WTC11 (cell line): Measurements from ENCODE around the gene BCL2L11. TPM values are rescaled to one million over a fixed set of nuclear protein-coding genes. Genes with fewer than 3 reads are reported as not detected.

Experiments used
- ATAC-seq: fragments of 200-7000 bp; cut with Tn5 transposase; 2 replicates; pipeline ENCODE4 v1.10.0; 2021; ENCODE audit warnings: mild to moderate bottlenecking, moderate library complexity
- CTCF ChIA-PET: fragments of 300-600 bp; sonication (Branson Sonifier 250); formaldehyde crosslinking; loops from one replicate; lab custom pipeline; 2021; ENCODE audit warnings: antibody characterized with exemption; lab: Charles Lee
- POLR2A ChIA-PET: fragments of 350-600 bp; sonication (Branson Sonifier 250); formaldehyde crosslinking; loops from one replicate; lab custom pipeline; 2021; ENCODE audit warnings: antibody characterized with exemption; lab: Charles Lee
- DNase-seq: peaks from one replicate; pipeline ENCODE4 v3.0.0; 2021; ENCODE audit warnings: low spot score
- H3K27ac Mint-ChIP-seq: 2 replicates; pipeline ENCODE4 v1.8.0; 2021; ENCODE audit warnings: mixed read lengths
- H3K27me3 Mint-ChIP-seq: 2 replicates; pipeline ENCODE4 v1.8.0; 2021; ENCODE audit warnings: low read depth, mild to moderate bottlenecking, moderate library complexity, mixed read lengths
- H3K36me3 Mint-ChIP-seq: 2 replicates; pipeline ENCODE4 v1.8.0; 2021; ENCODE audit warnings: mixed read lengths
- H3K4me1 Mint-ChIP-seq: 2 replicates; pipeline ENCODE4 v1.8.0; 2022; ENCODE audit warnings: mixed read lengths
- H3K4me3 Mint-ChIP-seq: 2 replicates; pipeline ENCODE4 v1.8.0; 2021; ENCODE audit warnings: mild to moderate bottlenecking, moderate library complexity, mixed read lengths
- H3K9me3 Mint-ChIP-seq: 2 replicates; pipeline ENCODE4 v1.8.0; 2021; ENCODE audit warnings: mixed read lengths
- AFF4 ChIP-seq: sonication (generic); formaldehyde crosslinking; IDR thresholded peaks from 2 replicates; pipeline ENCODE4 v1.8.1; 2023; ENCODE audit warnings: mild to moderate bottlenecking, missing genetic modification reagents, borderline replicate concordance
- ATF3 ChIP-seq: sonication (generic); formaldehyde crosslinking; conservative IDR thresholded peaks from 2 replicates; pipeline ENCODE4 v1.8.1; 2022; ENCODE audit warnings: mild to moderate bottlenecking, missing genetic modification reagents
- CBFB ChIP-seq: sonication (generic); formaldehyde crosslinking; IDR thresholded peaks from 2 replicates; pipeline ENCODE4 v1.8.1; 2022; ENCODE audit warnings: mild to moderate bottlenecking, low read depth, missing genetic modification reagents
- ELF4 ChIP-seq: sonication (generic); formaldehyde crosslinking; IDR thresholded peaks from 2 replicates; pipeline ENCODE4 v1.8.1; 2022; ENCODE audit warnings: low read depth, mild to moderate bottlenecking, moderate library complexity, missing genetic modification reagents
- ERG ChIP-seq: fragments of 250-450 bp; sonication (Bioruptor Pico); IDR thresholded peaks from 2 replicates; pipeline ENCODE4 v1.8.0; 2021; ENCODE audit warnings: mild to moderate bottlenecking
- FOXJ3 ChIP-seq: sonication (generic); formaldehyde crosslinking; IDR thresholded peaks from 2 replicates; pipeline ENCODE4 v1.9.0; 2021; ENCODE audit warnings: missing genetic modification reagents, mild to moderate bottlenecking, borderline replicate concordance
- FOXP4 ChIP-seq: sonication (generic); formaldehyde crosslinking; IDR thresholded peaks from 2 replicates; pipeline ENCODE4 v1.8.0; 2022; ENCODE audit warnings: mild to moderate bottlenecking, missing genetic modification reagents
- IRF2 ChIP-seq: sonication (generic); formaldehyde crosslinking; IDR thresholded peaks from 2 replicates; pipeline ENCODE4 v1.8.0; 2022; ENCODE audit warnings: low read depth, missing genetic modification reagents, borderline replicate concordance
- KAT7 ChIP-seq: sonication (generic); formaldehyde crosslinking; IDR thresholded peaks from 2 replicates; pipeline ENCODE4 v1.8.1; 2023; ENCODE audit warnings: missing genetic modification reagents, mild to moderate bottlenecking, borderline replicate concordance
- MXD4 ChIP-seq: fragments of 250-450 bp; sonication (Bioruptor Pico); IDR thresholded peaks from 2 replicates; pipeline ENCODE4 v1.8.0; 2021; ENCODE audit warnings: mild to moderate bottlenecking, moderate library complexity, borderline replicate concordance
- NR3C1 ChIP-seq: sonication (generic); formaldehyde crosslinking; conservative IDR thresholded peaks from 2 replicates; pipeline ENCODE4 v1.8.1; 2023; ENCODE audit warnings: low read depth, mild to moderate bottlenecking, missing genetic modification reagents
- USF1 ChIP-seq: sonication (generic); formaldehyde crosslinking; IDR thresholded peaks from 2 replicates; pipeline ENCODE4 v1.8.0; 2022; ENCODE audit warnings: mild to moderate bottlenecking, missing genetic modification reagents
- ZBTB21 ChIP-seq: sonication (generic); formaldehyde crosslinking; IDR thresholded peaks from 2 replicates; pipeline ENCODE4 v1.8.1; 2023; ENCODE audit warnings: mild to moderate bottlenecking, missing genetic modification reagents, borderline replicate concordance
- ZNF219 ChIP-seq: sonication (generic); formaldehyde crosslinking; IDR thresholded peaks from 2 replicates; pipeline ENCODE4 v1.8.0; 2023; ENCODE audit warnings: missing genetic modification reagents, mild to moderate bottlenecking, borderline replicate concordance
- ZNF263 ChIP-seq: sonication (generic); formaldehyde crosslinking; IDR thresholded peaks from 2 replicates; pipeline ENCODE4 v1.8.1; 2022; ENCODE audit warnings: low read depth, mild to moderate bottlenecking, moderate library complexity, missing genetic modification reagents
- ZNF317 ChIP-seq: sonication (generic); formaldehyde crosslinking; IDR thresholded peaks from 2 replicates; pipeline ENCODE4 v1.8.1; 2023; ENCODE audit warnings: low read depth, mild to moderate bottlenecking, moderate library complexity, missing genetic modification reagents, borderline replicate concordance
- ZNF423 ChIP-seq: fragments of 250-450 bp; sonication (Bioruptor Pico); IDR thresholded peaks from 2 replicates; pipeline ENCODE4 v2.1.2; 2022; ENCODE audit warnings: mild to moderate bottlenecking, moderate library complexity
- ZNF425 ChIP-seq: fragments of 250-450 bp; sonication (Bioruptor Pico); conservative IDR thresholded peaks from 2 replicates; pipeline ENCODE4 v1.9.0; 2021; ENCODE audit warnings: mild to moderate bottlenecking
- ZNF512 ChIP-seq: sonication (generic); formaldehyde crosslinking; IDR thresholded peaks from 2 replicates; pipeline ENCODE4 v1.8.1; 2022; ENCODE audit warnings: missing genetic modification reagents, borderline replicate concordance
- total RNA-seq: library from RNA; stranded (reverse); gene quantifications from 3 replicates; pipeline ENCODE4 v1.2.3, GENCODE V29; 2021

BCL2L11 gene
- total RNA-seq, 1 experiment from 2014 or later, result 19.3 TPM

- Mint-ChIP-seq H3K4me3 (no peak overlapping the region), H3K27ac (no peak overlapping the region), H3K9me3 (no peaks in the 10 kb centered on the region), H3K36me3 (no peaks in the 10 kb centered on the region), H3K27me3 (peaks cover under 1% of the 10 kb centered on the region; the same call in 1 of the 2 replicates), H3K4me1 (peaks cover 2% of the 10 kb centered on the region; the same call in 1 of the 2 replicates)
- ChIA-PET CTCF (no interaction called here), POLR2A (no interaction called here)
- TF ChIP-seq USF1, result no peak
- TF ChIP-seq ZBTB21 (CRISPR knock-in tag), result no peak
- TF ChIP-seq IRF2 (CRISPR knock-in tag), result no peak
- no peak for TF ChIP-seq ZNF512 (CRISPR knock-in tag)
- TF ChIP-seq AFF4 (CRISPR knock-in tag), result no peak
- no peak for TF ChIP-seq ATF3 (CRISPR knock-in tag)
- no peak for TF ChIP-seq ZNF219 (CRISPR knock-in tag)
- no peak for TF ChIP-seq FOXJ3 (CRISPR knock-in tag)
- no peak for TF ChIP-seq ZNF423 (CRISPR knock-in tag)
- no peak for TF ChIP-seq NR3C1 (CRISPR knock-in tag)
- TF ChIP-seq FOXP4, result no peak
- DNase-seq (no peak), ATAC-seq (no peak)
Measured at GRCh38 chr2:111111101-111111755, 9.5 kb upstream of the BCL2L11 start.

GRCh38 chr2:111113838-111114237 is 6.9 kb upstream of the BCL2L11 start:
- Mint-ChIP-seq H3K36me3 (no peaks in the 10 kb centered on the region), H3K9me3 (no peaks in the 10 kb centered on the region), H3K27me3 (peaks cover 27% of the 10 kb centered on the region), H3K4me3 (no peak overlapping the region), H3K4me1 (peaks cover 25% of the 10 kb centered on the region), H3K27ac (no peak overlapping the region)
- ATAC-seq (no peak), DNase-seq (no peak)
- ChIA-PET CTCF (no interaction called here), POLR2A (no interaction called here)
- no peak for TF ChIP-seq ZNF263 (CRISPR knock-in tag)
- TF ChIP-seq FOXJ3 (CRISPR knock-in tag), result no peak
- TF ChIP-seq ERG (CRISPR knock-in tag), result no peak
- no peak for TF ChIP-seq KAT7 (CRISPR knock-in tag)
- TF ChIP-seq ZNF219 (CRISPR knock-in tag), result no peak
- no peak for TF ChIP-seq ELF4
- TF ChIP-seq CBFB (CRISPR knock-in tag), result no peak
- no peak for TF ChIP-seq ZNF425 (CRISPR knock-in tag)
- TF ChIP-seq ZNF317 (CRISPR knock-in tag), result no peak
- TF ChIP-seq MXD4 (CRISPR knock-in tag), result no peak
